Measurements from ENCODE around the gene RAB21.

DNA sequence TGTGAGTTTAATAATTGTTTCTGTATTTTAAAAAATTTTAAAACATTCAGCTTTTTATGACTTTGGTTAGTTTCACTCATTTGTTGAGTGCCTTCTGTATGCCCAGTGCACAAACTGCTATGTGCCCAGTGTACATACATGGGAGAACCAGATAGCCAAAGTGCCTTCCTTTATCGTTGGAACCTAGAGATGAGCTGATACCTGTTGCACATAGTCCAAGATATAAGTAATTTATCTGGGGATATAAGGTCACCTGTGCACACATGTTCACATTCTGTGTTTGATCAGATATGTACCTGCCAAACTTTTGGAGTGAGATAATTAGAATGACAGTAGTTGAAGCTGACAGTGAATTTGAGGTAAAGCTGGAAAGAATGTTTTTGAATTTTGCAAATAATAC lies 37.9 kb downstream of the RAB21 start:
- TF ChIP-seq POLR2AphosphoS5 (IDR thresholded peaks at IDR 0.05; ENCODE audit: low read depth, low read length) (no peak), POLR2A (IDR thresholded peaks at IDR 0.05; ENCODE audit: low read depth, low read length) (no peak), SPI1 (IDR thresholded peaks at IDR 0.05; ENCODE audit: low read depth, low read length) (no peak), POU2F2 (IDR thresholded peaks at IDR 0.05; ENCODE audit: low read depth, low read length) (no peak), TAF1 (IDR thresholded peaks at IDR 0.05; ENCODE audit: low read depth, low read length) (no peak)
